ENCODE results near the gene CPAMD8.

DNA sequence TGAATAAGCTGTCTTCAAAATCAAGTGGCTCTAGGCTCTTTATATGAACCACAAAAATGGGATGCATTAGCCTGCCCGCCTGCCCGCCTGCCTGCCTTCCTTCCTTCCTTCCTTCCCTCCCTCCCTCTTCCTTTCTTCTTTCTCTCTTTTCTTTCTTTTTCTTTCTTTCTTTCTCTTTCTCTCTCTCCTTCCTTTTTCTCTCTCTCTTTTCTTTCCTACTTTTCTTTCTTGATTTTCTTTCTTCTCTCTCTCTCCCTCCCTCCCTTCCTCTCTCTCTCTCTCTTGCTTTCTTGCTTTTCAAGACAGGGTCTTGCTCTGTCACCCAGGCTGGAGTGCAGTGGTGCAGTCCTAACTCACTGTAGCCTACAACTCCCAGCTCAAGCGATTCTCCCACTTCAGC is 110.9 kb downstream of the CPAMD8 start:
- TF ChIP-seq, protein P1, sequence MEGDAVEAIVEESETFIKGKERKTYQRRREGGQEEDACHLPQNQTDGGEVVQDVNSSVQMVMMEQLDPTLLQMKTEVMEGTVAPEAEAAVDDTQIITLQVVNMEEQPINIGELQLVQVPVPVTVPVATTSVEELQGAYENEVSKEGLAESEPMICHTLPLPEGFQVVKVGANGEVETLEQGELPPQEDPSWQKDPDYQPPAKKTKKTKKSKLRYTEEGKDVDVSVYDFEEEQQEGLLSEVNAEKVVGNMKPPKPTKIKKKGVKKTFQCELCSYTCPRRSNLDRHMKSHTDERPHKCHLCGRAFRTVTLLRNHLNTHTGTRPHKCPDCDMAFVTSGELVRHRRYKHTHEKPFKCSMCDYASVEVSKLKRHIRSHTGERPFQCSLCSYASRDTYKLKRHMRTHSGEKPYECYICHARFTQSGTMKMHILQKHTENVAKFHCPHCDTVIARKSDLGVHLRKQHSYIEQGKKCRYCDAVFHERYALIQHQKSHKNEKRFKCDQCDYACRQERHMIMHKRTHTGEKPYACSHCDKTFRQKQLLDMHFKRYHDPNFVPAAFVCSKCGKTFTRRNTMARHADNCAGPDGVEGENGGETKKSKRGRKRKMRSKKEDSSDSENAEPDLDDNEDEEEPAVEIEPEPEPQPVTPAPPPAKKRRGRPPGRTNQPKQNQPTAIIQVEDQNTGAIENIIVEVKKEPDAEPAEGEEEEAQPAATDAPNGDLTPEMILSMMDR (IDR thresholded peaks at IDR 0.05; ENCODE audit: poor library complexity) = no peak
- TF ChIP-seq EZH2phosphoT487 (IDR thresholded peaks at IDR 0.05; ENCODE audit: low read depth, severe bottlenecking, unreplicated experiment) (no peak), EZH2 (IDR thresholded peaks at IDR 0.05; ENCODE audit: borderline replicate concordance) (no peak)
